ENCODE measurements around the gene CHSY3.

DNA sequence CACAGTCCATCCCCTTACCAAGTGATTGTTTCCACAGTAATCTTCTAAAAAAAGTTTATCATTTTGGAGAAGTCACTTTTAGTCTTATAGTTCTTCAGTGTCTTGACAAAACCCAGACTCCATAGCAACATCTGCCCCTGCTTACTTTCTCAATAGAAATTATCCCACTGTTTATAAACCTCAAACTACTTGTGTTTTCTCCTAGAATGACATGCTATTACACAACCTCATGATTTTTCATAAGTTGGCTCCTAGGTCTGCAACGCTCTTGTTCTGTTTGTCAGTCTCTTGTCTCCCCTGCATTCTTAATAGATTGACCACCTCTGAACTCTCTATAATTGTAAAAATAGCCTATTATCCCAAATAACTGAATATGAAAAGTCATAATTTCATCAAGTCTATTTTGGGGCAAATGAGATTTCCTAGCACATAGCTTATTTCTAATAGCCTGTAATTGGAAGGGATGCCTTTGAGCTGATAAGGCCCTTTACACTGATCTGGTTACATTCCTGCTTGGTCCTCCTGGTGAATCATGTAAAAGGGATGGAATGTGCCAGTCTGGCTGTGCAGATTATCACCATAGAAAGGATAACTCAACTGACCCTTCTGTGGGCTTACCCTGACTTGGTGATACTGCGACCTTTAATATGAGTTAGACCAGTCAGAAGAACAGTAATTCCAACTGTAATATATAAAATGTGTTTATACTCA is 69.6 kb downstream of the CHSY3 start:
- TF ChIP-seq, protein P1, sequence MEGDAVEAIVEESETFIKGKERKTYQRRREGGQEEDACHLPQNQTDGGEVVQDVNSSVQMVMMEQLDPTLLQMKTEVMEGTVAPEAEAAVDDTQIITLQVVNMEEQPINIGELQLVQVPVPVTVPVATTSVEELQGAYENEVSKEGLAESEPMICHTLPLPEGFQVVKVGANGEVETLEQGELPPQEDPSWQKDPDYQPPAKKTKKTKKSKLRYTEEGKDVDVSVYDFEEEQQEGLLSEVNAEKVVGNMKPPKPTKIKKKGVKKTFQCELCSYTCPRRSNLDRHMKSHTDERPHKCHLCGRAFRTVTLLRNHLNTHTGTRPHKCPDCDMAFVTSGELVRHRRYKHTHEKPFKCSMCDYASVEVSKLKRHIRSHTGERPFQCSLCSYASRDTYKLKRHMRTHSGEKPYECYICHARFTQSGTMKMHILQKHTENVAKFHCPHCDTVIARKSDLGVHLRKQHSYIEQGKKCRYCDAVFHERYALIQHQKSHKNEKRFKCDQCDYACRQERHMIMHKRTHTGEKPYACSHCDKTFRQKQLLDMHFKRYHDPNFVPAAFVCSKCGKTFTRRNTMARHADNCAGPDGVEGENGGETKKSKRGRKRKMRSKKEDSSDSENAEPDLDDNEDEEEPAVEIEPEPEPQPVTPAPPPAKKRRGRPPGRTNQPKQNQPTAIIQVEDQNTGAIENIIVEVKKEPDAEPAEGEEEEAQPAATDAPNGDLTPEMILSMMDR (IDR thresholded peaks at IDR 0.05) = no peak
- no peak for TF ChIP-seq POLR2A (IDR thresholded peaks at IDR 0.05)
